Stimulated activated CD4-positive, alpha-beta T cell treated with anti-CD3 and anti-CD28 coated beads, Interleukin-1b, Interleukin-23, amount 100 ng/mL, for 4 hours (primary cell): ENCODE measurements around the gene MACROD1.

Source experiments
- DNase-seq, 2 donors: peaks; one replicate each; pipeline ENCODE4 v3.0.0-alpha.2; 2020; ENCODE audit warnings: low read depth in 2 of 2

MACROD1 gene

GRCh38 chr11:63961608-63962412 is 204.1 kb downstream of the MACROD1 start:
- DNase-seq: no peak

- DNase-seq: no peak
Observed at GRCh38 chr11:63958008-63958407, 207.9 kb downstream of the MACROD1 start.

GRCh38 chr11:63952570-63952969 is 213.3 kb downstream of the MACROD1 start:
- DNase-seq: no peak

GRCh38 chr11:63951779-63952536 is 214.0 kb downstream of the MACROD1 start:
- DNase-seq: no peak
